H1 (cell line): Measurements from ENCODE around the gene GLG1. TPM values are rescaled to one million over a fixed set of nuclear protein-coding genes. Genes with fewer than 3 reads are reported as not detected.

Experiments used
- CTCF ChIA-PET: fragments of 300-600 bp; sonication (Branson Sonifier 250); formaldehyde crosslinking; loops from one replicate; lab custom pipeline; 2021; ENCODE audit not compliant: partially characterized antibody; lab: Charles Lee
- POLR2A ChIA-PET: fragments of 300-600 bp; sonication (Branson Sonifier 250); formaldehyde crosslinking; loops from one replicate; lab custom pipeline; 2021; ENCODE audit warnings: inconsistent platforms; ENCODE audit not compliant: partially characterized antibody; lab: Charles Lee
- DNase-seq, 2 experiments: peaks; one replicate each; pipeline versions ENCODE4 v3.0.0 to v3.0.0-alpha.2; 2010 to 2022; ENCODE audit warnings: low spot score in 2 of 2, low read depth in 1 of 2, mixed read lengths in 1 of 2
- FAIRE-seq: peaks from 2 replicates; lab custom pipeline; 2011; peaks lifted over from hg19 to GRCh38; lab: Jason Lieb, UNC
- H2AFZ ChIP-seq: 2 replicates; pipeline ENCODE4 v1.8.1; 2012; ENCODE audit warnings: low read length, inconsistent platforms
- H2AK5ac ChIP-seq: 2 replicates; pipeline ENCODE4 v1.6.1; 2013; ENCODE audit warnings: low read depth, low read length
- H2BK120ac ChIP-seq: replicated peaks from 2 replicates; pipeline ENCODE3; 2013; ENCODE audit warnings: low read depth, low read length, inconsistent platforms
- H2BK12ac ChIP-seq: 2 replicates; pipeline ENCODE4 v1.6.1; 2013; ENCODE audit warnings: low read depth, low read length
- H2BK15ac ChIP-seq: 2 replicates; pipeline ENCODE4 v1.6.1; 2013; ENCODE audit warnings: low read length
- H2BK20ac ChIP-seq: 2 replicates; pipeline ENCODE4 v1.6.1; 2013; ENCODE audit warnings: low read length
- H2BK5ac ChIP-seq: 2 replicates; pipeline ENCODE4 v1.6.1; 2013; ENCODE audit warnings: low read depth, low read length
- H3K14ac ChIP-seq: 2 replicates; pipeline ENCODE4 v1.6.1; 2013; ENCODE audit warnings: inconsistent platforms; ENCODE audit not compliant: insufficient read length
- H3K18ac ChIP-seq: 2 replicates; pipeline ENCODE4 v1.6.1; 2013; ENCODE audit warnings: low read length; ENCODE audit errors: extremely low read depth
- H3K23ac ChIP-seq: 2 replicates; pipeline ENCODE4 v1.6.1; 2013; ENCODE audit warnings: inconsistent platforms; ENCODE audit not compliant: insufficient read length
- H3K23me2 ChIP-seq: 2 replicates; pipeline ENCODE4 v1.6.1; 2013; ENCODE audit warnings: low read depth, low read length
- H3K27ac ChIP-seq: 2 replicates; pipeline ENCODE4 v1.6.1; 2011; ENCODE audit warnings: low read depth, low read length, inconsistent platforms
- H3K27me3 ChIP-seq, 4 experiments: replicated peaks in 1 of 4; 1 replicate in 1 of 4; 2 replicates in 3 of 4; pipeline versions ENCODE4 v1.6.1 to v1.8.1; 2011 to 2013; ENCODE audit warnings: low read length in 3 of 4, mild to moderate bottlenecking in 3 of 4, inconsistent platforms in 2 of 4, mixed read lengths in 2 of 4, moderate library complexity in 1 of 4; ENCODE audit not compliant: control insufficient read depth in 3 of 4, insufficient read depth in 3 of 4; ENCODE audit errors: extremely low read depth in 1 of 4
- H3K36me3 ChIP-seq, 4 experiments: 2 replicates each; pipeline versions ENCODE4 v1.6.1 to v1.8.1; 2011 to 2013; ENCODE audit warnings: mild to moderate bottlenecking in 4 of 4, low read length in 3 of 4, moderate library complexity in 2 of 4, control low read depth in 1 of 4, inconsistent platforms in 1 of 4; ENCODE audit not compliant: insufficient read depth in 4 of 4, control insufficient read depth in 2 of 4
- H3K4ac ChIP-seq: replicated peaks from 2 replicates; pipeline ENCODE3; 2013; ENCODE audit warnings: low read length, low read depth, mixed read lengths, inconsistent platforms; ENCODE audit not compliant: insufficient read length
- H3K4me1 ChIP-seq, 4 experiments: replicated peaks in 1 of 4; 1 replicate in 1 of 4; 2 replicates in 3 of 4; pipeline versions ENCODE4 v1.6.1 to v1.8.1; 2011 to 2013; ENCODE audit warnings: low read length in 3 of 4, inconsistent platforms in 2 of 4, mixed read lengths in 1 of 4; ENCODE audit not compliant: insufficient read depth in 4 of 4, control insufficient read depth in 3 of 4
- H3K4me2 ChIP-seq, 2 experiments: 2 replicates each; pipeline versions ENCODE4 v1.6.1 to v1.8.1; 2011 to 2013; ENCODE audit warnings: low read depth in 2 of 2, low read length in 2 of 2, control low read depth in 1 of 2, inconsistent platforms in 1 of 2, mild to moderate bottlenecking in 1 of 2; ENCODE audit not compliant: insufficient read depth in 1 of 2
- H3K4me3 ChIP-seq, 4 experiments: fragments of 200-600, 300-600 bp in 1 of 4; sonication (generic), shearing (Covaris generic), sonication (Bioruptor Twin) in 1 of 4; 2 replicates each; pipeline versions ENCODE4 v1.5.1 to v1.8.1; 2011 to 2016; ENCODE audit warnings: low read length in 4 of 4, low read depth in 3 of 4, control low read depth in 2 of 4, inconsistent platforms in 2 of 4, mild to moderate bottlenecking in 2 of 4, mixed read lengths in 1 of 4, moderate library complexity in 1 of 4; ENCODE audit not compliant: insufficient read depth in 2 of 4; ENCODE audit errors: extremely low read depth in 1 of 4
- H3K56ac ChIP-seq: replicated peaks from 2 replicates; pipeline ENCODE3; 2013; ENCODE audit warnings: low read depth, mild to moderate bottlenecking, mixed read lengths, low read length, inconsistent platforms; ENCODE audit not compliant: insufficient read length
- H3K79me1 ChIP-seq: 2 replicates; pipeline ENCODE4 v1.6.1; 2013; ENCODE audit warnings: low read depth, low read length, control low read depth
- H3K79me2 ChIP-seq, 2 experiments: 2 replicates each; pipeline versions ENCODE4 v1.6.1 to v1.8.1; 2012 to 2013; ENCODE audit warnings: low read length in 2 of 2, mild to moderate bottlenecking in 2 of 2, inconsistent platforms in 1 of 2; ENCODE audit not compliant: insufficient read depth in 2 of 2, control insufficient read depth in 1 of 2
- H3K9ac ChIP-seq, 4 experiments: replicated peaks in 1 of 4; 1 replicate in 1 of 4; 2 replicates in 3 of 4; pipeline versions ENCODE4 v1.6.1 to v1.8.1; 2011 to 2013; ENCODE audit warnings: low read depth in 3 of 4, low read length in 3 of 4, control low read depth in 2 of 4, mild to moderate bottlenecking in 2 of 4, moderate library complexity in 2 of 4, inconsistent platforms in 1 of 4; ENCODE audit errors: extremely low read depth in 1 of 4
- H3K9me3 ChIP-seq, 2 experiments: 2 replicates each; pipeline versions ENCODE4 v1.6.1 to v1.8.1; 2012 to 2013; ENCODE audit warnings: mild to moderate bottlenecking in 2 of 2, moderate library complexity in 2 of 2, control low read depth in 1 of 2, inconsistent platforms in 1 of 2, low read depth in 1 of 2, low read length in 1 of 2, mixed read lengths in 1 of 2; ENCODE audit not compliant: insufficient read depth in 2 of 2
- H4K20me1 ChIP-seq, 2 experiments: replicated peaks in 1 of 2; 2 replicates each; pipeline versions ENCODE3 to v1.8.1; 2011 to 2013; ENCODE audit warnings: inconsistent platforms in 2 of 2, low read length in 2 of 2, mild to moderate bottlenecking in 1 of 2; ENCODE audit not compliant: insufficient read depth in 2 of 2, control insufficient read depth in 1 of 2
- H4K5ac ChIP-seq: 2 replicates; pipeline ENCODE4 v1.6.1; 2013; ENCODE audit warnings: low read length, low read depth, mixed read lengths, inconsistent platforms; ENCODE audit not compliant: insufficient read length
- H4K8ac ChIP-seq: 2 replicates; pipeline ENCODE4 v1.8.0; 2013; ENCODE audit warnings: mild to moderate bottlenecking, moderate library complexity, low read length, inconsistent platforms; ENCODE audit not compliant: insufficient read depth; ENCODE audit errors: extremely low read depth
- H4K91ac ChIP-seq: replicated peaks from 2 replicates; pipeline ENCODE3; 2013; ENCODE audit warnings: low read length, mixed read lengths, inconsistent platforms; ENCODE audit not compliant: insufficient read length
- CTBP2 ChIP-seq: IDR thresholded peaks from 2 replicates; pipeline ENCODE4 v1.7.0; 2011; ENCODE audit warnings: borderline replicate concordance, mild to moderate bottlenecking, moderate library complexity, mixed read lengths, low read length; ENCODE audit not compliant: insufficient read depth, insufficient read length
- NANOG ChIP-seq: IDR thresholded peaks from 2 replicates; pipeline ENCODE4 v1.6.1; 2011; ENCODE audit warnings: low read length, low read depth, mild to moderate bottlenecking, inconsistent platforms; ENCODE audit not compliant: insufficient read depth, poor library complexity, severe bottlenecking
- PHF8 ChIP-seq: fragments of 200-600 bp; sonication (generic); conservative IDR thresholded peaks from 2 replicates; pipeline ENCODE4 v1.7.1; 2012; ENCODE audit warnings: low read depth, mild to moderate bottlenecking, inconsistent platforms, low read length, moderate library complexity
- WGBS, 2 experiments: shearing (Covaris generic) in 1 of 2; methylation state at CpG; one replicate each; pipeline versions ENCODE4 v1.1.6 to v1.1.7; 2013 to 2015; ENCODE audit warnings: low lambda C conversion rate in 2 of 2, mixed read lengths in 2 of 2, inconsistent platforms in 1 of 2, low coverage in 1 of 2, missing lambda C conversion rate in 1 of 2; ENCODE audit not compliant: insufficient replicate concordance in 2 of 2, insufficient coverage in 1 of 2, insufficient read length in 1 of 2; ENCODE audit errors: extremely low coverage in 1 of 2, missing lambda C conversion rate in 1 of 2; 5-methylcytosine and 5-hydroxymethylcytosine counted together
- polyA plus RNA-seq, 7 experiments: library from polyadenylated mRNA; depleted of rRNA in 3 of 7; stranded (reverse) in 5 of 7; unstranded in 2 of 7; fragments of >200 nt in 5 of 7; fragments of 200-250 nt in 2 of 7; gene quantifications; 1 replicate in 5 of 7; 2 replicates in 1 of 7; 4 replicates in 1 of 7; pipeline versions ENCODE4 v1.2.1 to v1.2.3, GENCODE V29; 2011 to 2013; ENCODE audit warnings: missing spikeins in 2 of 7, mixed read lengths in 2 of 7
- total RNA-seq: library from RNA; stranded (reverse); fragmentation: NEBNext Ultra II Directional; extraction: Animal tissue kit (Norgen Biotek cat#: 25700); gene quantifications from 2 replicates; pipeline ENCODE4 v1.2.1, GENCODE V29; 2021

Gene GLG1
- total and polyA plus RNA-seq, 2 of the 8 experiments (the other 6 are each of a cell fraction or from before 2014, with no cell fraction given) = 53.4 to 139 TPM

DNA sequence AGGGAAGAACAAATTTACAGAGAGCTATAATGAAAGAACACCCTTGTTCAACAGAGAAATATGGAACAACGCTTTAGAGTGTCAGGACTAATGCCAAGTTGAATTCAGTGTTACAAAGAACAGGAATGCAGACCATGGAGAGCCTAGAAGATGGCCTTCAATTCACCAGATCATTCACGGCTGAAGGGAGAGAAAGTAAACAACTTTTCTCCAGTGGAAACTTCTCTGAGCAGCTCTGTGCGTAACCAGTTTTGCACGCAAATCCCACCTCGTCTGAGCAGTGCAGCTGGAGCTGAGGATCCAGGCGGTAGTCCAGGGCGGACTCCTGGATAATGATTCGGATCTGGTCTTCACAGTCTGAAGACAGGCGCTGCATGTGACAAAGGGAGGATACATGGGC, 145.1 kb downstream of the GLG1 start:
- POLR2A ChIA-PET = interaction anchor here (1.0 kb wide), 1 partner anchor 145 kb away, joined by 3 read pairs; the partner anchor contains the start of gene GLG1
- DNase-seq (no peak), FAIRE-seq (no peak)
- Histone ChIP-seq H4K8ac (no peak overlapping the region; the same call in 1 of the 2 replicates), H4K91ac (no peak overlapping the region), H2BK5ac (no peak overlapping the region), H3K4me1 (no peaks in the 10 kb centered on the region), H3K9me3 (no peaks in the 10 kb centered on the region), H2BK20ac (no peak overlapping the region), H3K18ac (no peak overlapping the region), H3K79me1 (no peaks in the 10 kb centered on the region), H3K23me2 (no peaks in the 10 kb centered on the region), H2BK120ac (no peak overlapping the region), H2AK5ac (no peak overlapping the region), H2BK15ac (no peak overlapping the region), H3K9ac (peak overlapping the region in 1 of 4 experiments; percentile 21; a peak in 1 of 7 replicates), H4K20me1 (no peaks in the 10 kb centered on the region), H3K23ac (no peak overlapping the region), H3K14ac (no peak overlapping the region), H3K36me3 (peaks cover 30 to 71% (median 59%) of the 10 kb centered on the region in 4 experiments), H4K5ac (no peak overlapping the region), H3K4me3 (no peak overlapping the region), H3K4ac (no peak overlapping the region), H3K56ac (no peak overlapping the region), H3K27me3 (no peaks in the 10 kb centered on the region), H2BK12ac (no peak overlapping the region), H3K79me2 (no peaks in the 10 kb centered on the region), H2AFZ (no peak overlapping the region), H3K27ac (no peak overlapping the region), H3K4me2 (no peak overlapping the region)
- WGBS, 2 experiments = 93% methylated on average over 9 of the region's 9 CpGs; no CpG with 5 or more reads in 1 of the 2 experiments
- no peak for TF ChIP-seq PHF8
- no peak for TF ChIP-seq NANOG
- no peak for TF ChIP-seq CTBP2
- CTCF ChIA-PET = interaction anchor here (1.3 kb wide), 3 partner anchors 14 to 190 kb away, joined by 4 to 5 read pairs (median 4); no protein-coding TSS in a partner anchor
